Activated CD4-positive, alpha-beta T cell treated with anti-CD3 and anti-CD28 coated beads, Interleukin-2, amount 10 ng/mL, durations not matched to agents 24 days and 14 days (primary cell): ENCODE results near the gene PNISR. TPM values are rescaled to one million over a fixed set of nuclear protein-coding genes. Genes with fewer than 3 reads are reported as not detected.
A peak's percentile ranks its signal among the peaks of the same experiment; 100 is the strongest.
"Not testable (repeated sequence)": the region's sequence is repeated elsewhere in the genome, so short reads cannot be mapped to it uniquely, and the experiment has no call there.

Experiments
- DNase-seq: peaks from one replicate; pipeline ENCODE4 v3.0.0; 2022
- H3K27ac Mint-ChIP-seq: one replicate; pipeline ENCODE4 v1.8.0; 2022; ENCODE audit warnings: mild to moderate bottlenecking, mixed read lengths
- H3K27me3 Mint-ChIP-seq: one replicate; pipeline ENCODE4 v1.8.0; 2022; ENCODE audit warnings: mixed read lengths
- H3K36me3 Mint-ChIP-seq: one replicate; pipeline ENCODE4 v1.8.0; 2022; ENCODE audit warnings: low read depth, mild to moderate bottlenecking, mixed read lengths
- H3K4me1 Mint-ChIP-seq: one replicate; pipeline ENCODE4 v1.8.0; 2021; ENCODE audit warnings: mixed read lengths
- H3K4me3 Mint-ChIP-seq: one replicate; pipeline ENCODE4 v1.8.0; 2022; ENCODE audit warnings: mild to moderate bottlenecking, moderate library complexity, mixed read lengths
- H3K9me3 Mint-ChIP-seq: one replicate; pipeline ENCODE4 v1.8.0; 2021; ENCODE audit warnings: mixed read lengths
- intact Hi-C: fragments of 100-400 bp; cut with micrococcal nuclease; formaldehyde crosslinking; loops from one replicate; pipeline ENCODE4 v1.15.1; 2023
- total RNA-seq: library from RNA; stranded (reverse); gene quantifications from 2 replicates; pipeline ENCODE4 v1.2.3, GENCODE V29; 2022

PNISR gene, protein sequence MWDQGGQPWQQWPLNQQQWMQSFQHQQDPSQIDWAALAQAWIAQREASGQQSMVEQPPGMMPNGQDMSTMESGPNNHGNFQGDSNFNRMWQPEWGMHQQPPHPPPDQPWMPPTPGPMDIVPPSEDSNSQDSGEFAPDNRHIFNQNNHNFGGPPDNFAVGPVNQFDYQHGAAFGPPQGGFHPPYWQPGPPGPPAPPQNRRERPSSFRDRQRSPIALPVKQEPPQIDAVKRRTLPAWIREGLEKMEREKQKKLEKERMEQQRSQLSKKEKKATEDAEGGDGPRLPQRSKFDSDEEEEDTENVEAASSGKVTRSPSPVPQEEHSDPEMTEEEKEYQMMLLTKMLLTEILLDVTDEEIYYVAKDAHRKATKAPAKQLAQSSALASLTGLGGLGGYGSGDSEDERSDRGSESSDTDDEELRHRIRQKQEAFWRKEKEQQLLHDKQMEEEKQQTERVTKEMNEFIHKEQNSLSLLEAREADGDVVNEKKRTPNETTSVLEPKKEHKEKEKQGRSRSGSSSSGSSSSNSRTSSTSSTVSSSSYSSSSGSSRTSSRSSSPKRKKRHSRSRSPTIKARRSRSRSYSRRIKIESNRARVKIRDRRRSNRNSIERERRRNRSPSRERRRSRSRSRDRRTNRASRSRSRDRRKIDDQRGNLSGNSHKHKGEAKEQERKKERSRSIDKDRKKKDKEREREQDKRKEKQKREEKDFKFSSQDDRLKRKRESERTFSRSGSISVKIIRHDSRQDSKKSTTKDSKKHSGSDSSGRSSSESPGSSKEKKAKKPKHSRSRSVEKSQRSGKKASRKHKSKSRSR
- total RNA-seq = 109 and 117 TPM in 2 replicates

DNA sequence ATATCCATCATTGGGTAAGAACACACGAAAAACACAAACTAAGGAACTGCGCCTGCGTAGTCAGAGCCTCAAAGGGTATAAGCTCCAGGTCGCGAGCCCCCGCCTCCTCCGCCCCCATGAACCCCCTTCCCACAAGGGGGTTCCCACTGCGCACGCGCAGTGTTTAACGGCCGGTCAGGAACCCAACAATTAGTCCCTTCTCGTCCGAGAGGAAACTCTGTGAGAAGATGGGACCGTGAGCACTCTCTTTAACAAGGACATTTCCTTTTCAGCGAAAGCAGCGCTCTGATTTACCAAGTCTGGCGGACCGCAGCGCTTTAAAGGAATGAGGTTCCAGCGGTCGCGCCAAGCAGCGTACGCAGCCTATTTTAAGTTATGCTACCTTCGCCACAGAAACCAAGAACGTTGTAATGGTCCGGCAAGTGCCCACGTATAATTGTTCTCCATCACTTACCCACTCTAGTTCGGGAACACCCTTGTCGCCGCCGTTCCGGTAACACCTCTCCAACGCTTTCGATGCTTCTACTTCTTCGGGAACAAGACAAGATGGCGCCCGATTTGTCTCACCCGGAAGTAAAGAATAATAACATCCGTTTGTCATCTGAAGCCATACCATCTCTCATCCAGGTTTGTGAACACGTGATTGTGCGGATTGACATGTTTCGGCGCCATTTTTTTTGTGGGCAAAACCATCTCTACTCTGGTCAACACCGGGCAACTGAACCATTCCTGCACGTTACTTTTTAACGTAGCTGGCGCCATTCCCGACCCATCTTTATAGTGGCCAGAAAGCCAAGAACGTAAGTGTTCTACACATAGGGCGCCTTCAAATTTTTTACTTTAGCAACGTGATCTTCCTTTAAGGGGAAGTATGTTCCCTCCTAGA lies at the start of gene PNISR:
Gene PNISR (minus strand): TSS at position 548 of the 886 bp plus-strand sequence. CDS start 10,649 bp downstream, outside the sequence.
- peak within 1 kb of the TSS; percentile 98 for H3K27ac Mint-ChIP-seq
- H3K36me3 Mint-ChIP-seq = peaks cover 32% of the 10 kb centered on the region
- peak within 1 kb of the TSS; percentile 89 for H3K4me3 Mint-ChIP-seq
- no peaks in the 10 kb centered on the region for H3K27me3 Mint-ChIP-seq
- intact Hi-C loops = loop anchor here (1.0 to 2.0 kb wide), 7 partner anchors 32 to 478 kb away; partner anchors contain the start of genes CCNC, FBXL4 and USP45
- peaks cover 47% of the 10 kb centered on the region for H3K4me1 Mint-ChIP-seq
- DNase-seq = peak; percentile 96
- H3K9me3 Mint-ChIP-seq = no peaks in the 10 kb centered on the region

DNA sequence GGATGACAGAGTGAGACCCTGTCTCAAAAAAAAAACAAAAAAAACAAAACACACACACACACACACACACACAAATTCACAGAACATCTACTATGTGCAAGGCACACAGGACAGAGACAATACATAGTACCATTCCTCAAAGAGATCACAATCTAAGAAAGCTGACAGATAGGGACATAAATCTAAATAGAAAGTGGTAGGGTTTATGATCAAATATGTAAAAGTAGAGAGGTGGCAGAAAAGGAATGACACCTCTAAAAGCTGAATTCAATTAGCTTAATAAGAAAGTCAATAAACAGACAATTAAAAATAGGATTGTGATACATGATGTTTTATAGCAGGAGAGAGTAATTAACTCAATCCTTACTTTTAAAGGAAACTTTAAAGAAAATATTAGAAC lies 48.6 kb upstream of the PNISR start:
- H3K27me3 Mint-ChIP-seq = no peaks in the 10 kb centered on the region
- no peak overlapping the region for H3K4me3 Mint-ChIP-seq
- no peak overlapping the region for H3K27ac Mint-ChIP-seq
- peaks cover 11% of the 10 kb centered on the region for H3K36me3 Mint-ChIP-seq
- no peaks in the 10 kb centered on the region for H3K4me1 Mint-ChIP-seq
- DNase-seq = no peak
- H3K9me3 Mint-ChIP-seq = peaks cover 5% of the 10 kb centered on the region
- intact Hi-C loops = no loop called here

DNA sequence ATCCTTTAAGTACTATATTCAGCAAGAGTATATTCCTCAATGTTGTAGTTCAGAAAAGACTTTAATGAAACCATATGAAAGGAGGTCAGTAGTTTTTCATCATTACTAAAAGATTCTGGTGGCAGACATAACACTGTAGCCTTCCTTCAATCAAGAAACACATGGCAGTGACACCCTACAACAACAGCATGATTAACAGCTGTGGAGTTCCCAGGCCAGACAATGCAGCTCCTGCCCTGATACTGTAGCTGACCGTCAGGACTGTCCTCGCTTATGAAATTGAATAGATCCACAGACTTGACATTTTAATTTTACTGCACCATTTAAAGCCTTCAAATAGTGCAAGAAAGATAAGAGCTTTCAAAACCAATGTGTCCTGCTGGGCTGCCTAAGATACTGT lies 46.5 kb upstream of the PNISR start:
- H3K27ac Mint-ChIP-seq = no peak overlapping the region
- no peaks in the 10 kb centered on the region for H3K27me3 Mint-ChIP-seq
- no peak overlapping the region for H3K4me3 Mint-ChIP-seq
- intact Hi-C loops = no loop called here
- H3K36me3 Mint-ChIP-seq = peaks cover 5% of the 10 kb centered on the region
- no peak for DNase-seq
- H3K4me1 Mint-ChIP-seq = no peaks in the 10 kb centered on the region
- no peaks in the 10 kb centered on the region for H3K9me3 Mint-ChIP-seq

DNA sequence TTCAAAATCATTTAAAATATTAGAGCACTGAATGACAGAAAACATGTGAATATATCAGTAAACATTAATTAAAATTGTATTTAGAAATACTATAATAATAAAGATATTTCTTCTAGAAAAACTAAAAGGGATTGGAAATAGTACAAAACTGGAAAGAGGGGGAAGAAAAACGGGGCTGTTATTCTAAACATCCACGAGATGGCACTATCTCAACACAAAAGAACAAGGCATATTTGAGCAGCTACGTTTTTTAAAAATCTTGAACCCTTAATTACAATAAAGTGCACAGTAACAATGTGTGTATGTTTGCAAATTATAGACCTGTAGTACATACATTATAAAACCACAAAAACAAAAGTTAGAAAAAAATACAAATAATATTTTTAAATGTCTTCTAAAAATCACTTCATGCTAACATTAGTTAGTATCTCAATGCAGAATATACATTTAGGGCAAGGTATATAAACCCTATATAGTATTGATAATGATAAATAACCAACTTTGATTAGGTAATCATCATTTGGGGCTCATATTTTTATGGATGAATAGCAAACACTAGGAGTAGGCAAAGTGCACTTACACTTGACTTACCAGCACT lies 42.5 kb upstream of the PNISR start:
- Mint-ChIP-seq H3K4me3 (no peak overlapping the region), H3K36me3 (no peaks in the 10 kb centered on the region), H3K4me1 (no peaks in the 10 kb centered on the region), H3K9me3 (no peaks in the 10 kb centered on the region), H3K27me3 (no peaks in the 10 kb centered on the region), H3K27ac (no peak overlapping the region)
- DNase-seq = no peak
- intact Hi-C loops = loop anchor here (1.0 to 5.0 kb wide), 3 partner anchors 55 to 279 kb away; no protein-coding TSS in a partner anchor

DNA sequence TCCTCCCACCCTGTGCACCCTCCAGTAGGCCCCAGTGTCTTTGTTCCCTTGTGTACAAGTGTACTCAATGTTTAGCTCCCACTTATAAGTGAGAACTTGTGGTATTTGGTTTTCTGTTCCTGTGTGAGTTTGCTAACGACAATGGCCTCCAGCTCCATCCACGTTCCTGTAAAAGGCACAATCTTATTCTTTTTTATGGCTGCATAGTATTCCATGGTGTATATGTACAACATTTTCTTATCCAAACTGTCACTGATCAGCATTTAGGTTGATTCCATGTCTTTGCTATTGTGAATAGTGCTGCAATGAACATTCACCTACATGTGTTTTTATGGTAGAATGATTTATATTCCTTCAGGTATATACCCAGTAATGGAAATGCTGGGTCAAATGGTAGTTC lies 34.0 kb upstream of the PNISR start:
- not testable (repeated sequence) for DNase-seq, H3K4me1 Mint-ChIP-seq, H3K27me3 Mint-ChIP-seq, H3K9me3 Mint-ChIP-seq, H3K4me3 Mint-ChIP-seq, H3K27ac Mint-ChIP-seq
- intact Hi-C loops = loop anchor here (2.0 kb wide), 1 partner anchor 288 kb away; no protein-coding TSS in a partner anchor
- H3K36me3 Mint-ChIP-seq = peaks cover 20% of the 10 kb centered on the region

DNA sequence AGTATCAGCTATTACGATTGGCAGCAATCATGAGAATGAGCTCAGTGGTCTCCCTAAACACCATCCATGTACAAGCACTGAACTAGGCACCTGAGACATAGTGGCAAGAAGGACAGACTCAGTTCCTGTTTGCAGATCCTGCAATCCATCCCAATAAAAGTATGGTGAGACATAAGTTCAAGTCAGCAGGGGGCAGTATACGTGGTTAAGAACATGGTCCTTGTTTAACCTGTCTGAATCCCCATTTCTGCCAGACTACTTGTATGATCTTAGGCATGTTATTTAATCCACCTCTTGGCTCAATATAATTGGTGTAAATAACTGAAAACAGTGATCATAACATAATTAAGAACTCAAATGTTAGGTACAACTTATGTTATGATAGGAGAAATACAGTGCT lies 33.2 kb upstream of the PNISR start:
- H3K4me3 Mint-ChIP-seq = no peak overlapping the region
- no peaks in the 10 kb centered on the region for H3K27me3 Mint-ChIP-seq
- intact Hi-C loops = loop anchor here (2.0 kb wide), 1 partner anchor 288 kb away; no protein-coding TSS in a partner anchor
- no peak overlapping the region for H3K27ac Mint-ChIP-seq
- H3K9me3 Mint-ChIP-seq = peaks cover 5% of the 10 kb centered on the region
- H3K4me1 Mint-ChIP-seq = no peaks in the 10 kb centered on the region
- H3K36me3 Mint-ChIP-seq = peaks cover 21% of the 10 kb centered on the region
- DNase-seq = no peak

DNA sequence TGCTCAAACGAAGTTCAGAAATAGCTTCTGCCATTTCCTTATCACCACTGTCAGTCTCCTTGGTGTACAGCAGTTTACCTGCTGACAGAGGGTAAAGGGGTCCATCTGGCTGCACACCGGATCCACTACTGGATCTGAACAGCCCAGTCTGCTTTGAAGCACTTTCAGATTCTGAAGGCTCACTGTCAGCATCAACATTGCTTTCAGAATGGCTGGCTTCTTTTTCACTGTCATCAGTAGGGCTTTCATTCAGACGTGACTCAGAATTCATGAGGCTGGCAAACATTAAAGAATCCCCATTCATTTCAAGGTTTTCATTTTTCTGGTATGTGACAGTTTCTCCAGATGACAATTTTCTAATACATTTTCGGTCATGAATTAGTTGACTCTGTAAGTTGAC lies 21.0 kb upstream of the PNISR start:
- no peaks in the 10 kb centered on the region for H3K4me1 Mint-ChIP-seq
- intact Hi-C loops = no loop called here
- H3K4me3 Mint-ChIP-seq = no peak overlapping the region
- H3K27me3 Mint-ChIP-seq = no peaks in the 10 kb centered on the region
- no peak for DNase-seq
- H3K27ac Mint-ChIP-seq = no peak overlapping the region
- H3K36me3 Mint-ChIP-seq = peaks cover 46% of the 10 kb centered on the region
- peaks cover 16% of the 10 kb centered on the region for H3K9me3 Mint-ChIP-seq

DNA sequence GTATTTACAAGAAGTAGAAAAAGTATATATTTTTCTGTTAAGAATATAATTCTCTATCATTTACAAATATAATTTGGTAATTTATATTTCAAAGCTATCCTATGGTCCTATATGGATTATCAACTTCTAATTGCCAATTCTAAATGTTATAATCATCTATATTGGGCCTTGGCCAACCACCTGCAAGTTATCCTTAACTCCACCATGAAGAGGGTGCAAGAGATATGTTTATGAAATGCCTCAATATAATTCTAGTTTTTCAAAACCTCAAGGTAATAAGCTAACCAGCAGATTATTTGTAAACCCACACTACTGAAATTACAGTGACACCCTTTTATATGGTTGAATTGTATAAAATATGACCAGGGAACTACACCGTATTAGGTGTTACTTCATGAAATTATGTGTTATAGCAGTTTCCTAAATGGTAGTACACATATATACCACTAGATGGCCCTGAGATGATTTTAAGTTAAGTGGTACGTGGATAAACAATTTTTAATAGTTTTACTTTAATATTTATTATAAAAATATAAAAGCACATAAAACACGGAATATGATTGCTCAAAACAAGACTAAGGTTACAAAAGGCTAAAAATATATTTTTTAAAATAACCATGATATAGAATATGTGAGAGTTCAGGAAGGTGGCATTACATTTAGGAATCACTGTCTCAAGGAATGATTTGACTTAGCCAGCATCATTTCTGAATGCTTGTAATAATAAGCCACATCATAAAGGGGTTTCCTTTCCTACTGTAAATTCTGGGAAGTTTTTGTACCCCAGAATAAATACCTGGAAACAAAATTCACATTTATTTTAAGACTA lies 9.8 kb upstream of the PNISR start:
- H3K36me3 Mint-ChIP-seq = peaks cover 11% of the 10 kb centered on the region
- intact Hi-C loops = no loop called here
- H3K9me3 Mint-ChIP-seq = no peaks in the 10 kb centered on the region
- H3K4me3 Mint-ChIP-seq = no peak overlapping the region
- H3K27me3 Mint-ChIP-seq = no peaks in the 10 kb centered on the region
- no peak overlapping the region for H3K27ac Mint-ChIP-seq
- DNase-seq = no peak
- H3K4me1 Mint-ChIP-seq = no peaks in the 10 kb centered on the region

DNA sequence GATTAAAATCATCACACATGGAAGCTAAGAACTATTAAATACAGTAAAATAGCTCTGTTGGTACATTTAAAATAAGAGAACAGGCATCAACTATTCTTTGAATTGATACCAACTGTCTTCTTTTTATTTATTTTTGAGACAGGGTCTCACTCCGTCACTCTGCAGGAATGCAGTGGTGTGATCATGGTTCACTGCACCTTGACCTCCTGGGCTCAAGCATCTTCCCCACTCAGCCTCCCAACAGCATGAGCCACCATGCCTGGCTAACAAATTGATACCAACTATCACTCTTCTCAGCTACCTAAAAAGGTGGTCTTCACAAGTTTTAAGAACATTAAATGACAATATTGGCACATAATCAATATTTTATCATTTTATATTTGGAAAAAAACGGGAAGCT lies 7.8 kb upstream of the PNISR start:
- Mint-ChIP-seq H3K4me3 (no peak overlapping the region), H3K4me1 (peaks cover 3% of the 10 kb centered on the region), H3K27me3 (no peaks in the 10 kb centered on the region), H3K36me3 (peaks cover 15% of the 10 kb centered on the region), H3K9me3 (no peaks in the 10 kb centered on the region), H3K27ac (no peak overlapping the region)
- DNase-seq = no peak
- intact Hi-C loops = no loop called here

DNA sequence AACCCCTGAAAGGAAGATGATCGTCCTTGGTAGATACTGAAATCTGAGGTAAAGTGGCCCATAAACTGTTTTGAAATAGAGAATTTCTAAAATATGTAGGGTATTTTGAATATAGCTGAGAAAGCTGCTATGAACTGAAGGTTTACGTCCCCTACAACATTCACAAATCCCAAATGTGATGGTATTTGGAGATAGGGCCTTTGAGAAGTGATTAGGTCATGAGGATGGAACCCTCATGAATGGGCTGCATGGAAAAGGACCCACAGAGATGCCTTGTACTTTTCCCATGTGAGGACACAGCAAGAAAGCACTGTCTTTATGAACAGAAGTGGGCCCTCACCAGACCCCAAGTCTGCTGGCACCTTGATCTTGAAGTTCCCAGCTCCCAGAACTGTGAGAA lies 6.8 kb upstream of the PNISR start:
- no peak overlapping the region for H3K27ac Mint-ChIP-seq
- no peak for DNase-seq
- H3K4me1 Mint-ChIP-seq = peaks cover 12% of the 10 kb centered on the region
- intact Hi-C loops = no loop called here
- H3K27me3 Mint-ChIP-seq = no peaks in the 10 kb centered on the region
- no peak overlapping the region for H3K4me3 Mint-ChIP-seq
- no peaks in the 10 kb centered on the region for H3K9me3 Mint-ChIP-seq
- peaks cover 15% of the 10 kb centered on the region for H3K36me3 Mint-ChIP-seq

DNA sequence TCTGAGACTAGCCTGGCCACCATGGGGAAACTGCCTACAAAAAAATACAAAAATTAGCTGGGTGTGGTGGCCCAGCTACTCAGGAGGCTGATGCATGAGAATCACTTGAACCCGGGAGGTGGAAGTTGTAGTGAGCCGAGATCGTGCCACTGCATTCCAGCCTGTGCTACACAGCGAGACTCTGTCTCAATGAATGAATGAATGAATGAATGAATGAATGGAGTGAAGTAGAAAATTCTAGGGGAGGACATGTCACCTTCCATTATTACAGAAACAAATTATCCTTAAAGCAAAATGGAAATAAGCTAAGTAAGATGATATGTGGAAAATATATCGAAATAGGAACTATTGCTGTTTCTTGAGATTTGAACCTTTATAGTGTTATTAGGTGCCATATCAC lies 2.9 kb upstream of the PNISR start:
- Mint-ChIP-seq H3K27ac (peak overlapping the region; percentile 34), H3K4me1 (peaks cover 30% of the 10 kb centered on the region), H3K36me3 (peaks cover 24% of the 10 kb centered on the region), H3K9me3 (no peaks in the 10 kb centered on the region), H3K27me3 (no peaks in the 10 kb centered on the region), H3K4me3 (no peak overlapping the region)
- no peak for DNase-seq
- intact Hi-C loops = no loop called here

DNA sequence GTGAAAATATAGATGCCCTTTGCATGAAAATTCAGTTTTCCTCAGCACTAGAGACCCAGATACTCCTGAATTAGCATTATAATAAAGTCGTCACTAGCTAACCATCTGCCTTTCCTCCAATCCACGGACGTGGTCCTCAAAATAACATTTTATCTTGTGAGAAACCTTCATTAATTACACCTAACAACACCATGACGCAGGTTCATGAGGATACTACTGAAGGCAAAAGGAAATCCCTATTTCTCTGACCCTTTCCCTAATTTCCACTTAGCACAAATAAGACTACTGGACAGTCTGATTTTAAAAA lies 1.3 kb upstream of the PNISR start:
- Mint-ChIP-seq H3K36me3 (peaks cover 32% of the 10 kb centered on the region), H3K9me3 (no peaks in the 10 kb centered on the region), H3K27me3 (no peaks in the 10 kb centered on the region), H3K4me1 (peaks cover 39% of the 10 kb centered on the region), H3K4me3 (peak overlapping the region; percentile 89), H3K27ac (peak overlapping the region; percentile 98)
- intact Hi-C loops = no loop called here
- DNase-seq = no peak
